COR-L47 (cell line): ENCODE data around the gene RPTOR.

ENCODE experiments used
- DNase-seq: peaks from one replicate; lab custom pipeline; 2025; lab: John Stamatoyannopoulos, UW

Gene RPTOR

DNA sequence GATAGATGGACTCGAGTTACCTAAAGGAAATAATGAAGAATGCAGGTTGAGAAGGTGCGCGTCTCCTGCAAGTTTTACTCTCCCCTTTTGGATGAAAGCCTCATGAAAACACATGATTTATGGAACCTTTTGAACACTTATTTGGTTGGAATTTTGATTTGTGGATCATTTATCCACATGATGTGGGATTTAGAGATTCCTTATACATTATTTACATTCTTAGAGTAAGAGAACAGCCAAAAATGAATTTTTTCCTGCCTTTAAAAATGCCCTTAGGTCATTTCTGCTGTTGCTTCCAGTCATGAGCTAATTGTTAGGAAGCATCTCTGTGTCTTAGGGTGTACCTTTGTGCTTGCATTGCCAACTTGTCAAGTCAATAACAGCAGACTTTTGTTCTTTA, 99.9 kb downstream of the RPTOR start:
- DNase-seq, result no peak

- no peak for DNase-seq
Observed at GRCh38 chr17:80645706-80646325, 101.2 kb downstream of the RPTOR start.

GRCh38 chr17:80646328-80646727, 101.7 kb downstream of the RPTOR start:
- DNase-seq, result no peak

DNA sequence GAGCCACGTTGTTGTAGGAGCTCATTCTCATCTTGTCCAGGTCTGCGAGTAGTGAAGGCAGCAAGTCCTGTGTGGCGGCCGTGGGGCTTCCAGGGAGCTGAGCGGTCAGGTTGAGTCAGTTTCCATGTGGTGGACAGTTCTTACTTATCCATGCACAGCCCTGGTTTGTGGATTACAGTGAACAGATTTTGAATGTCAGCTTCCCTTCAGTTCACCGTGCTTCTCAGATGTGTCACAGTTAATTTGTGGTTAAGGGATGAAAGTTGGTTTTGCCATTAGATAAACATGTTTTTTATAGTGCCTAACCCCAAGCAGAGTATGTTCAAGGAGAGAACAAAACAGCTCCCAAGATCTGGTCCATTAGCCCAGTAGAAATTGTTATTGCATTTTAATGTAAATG, 103.1 kb downstream of the RPTOR start:
- DNase-seq, result no peak

- DNase-seq, result no peak
Observed at GRCh38 chr17:80649200-80649644, 104.6 kb downstream of the RPTOR start.

DNA sequence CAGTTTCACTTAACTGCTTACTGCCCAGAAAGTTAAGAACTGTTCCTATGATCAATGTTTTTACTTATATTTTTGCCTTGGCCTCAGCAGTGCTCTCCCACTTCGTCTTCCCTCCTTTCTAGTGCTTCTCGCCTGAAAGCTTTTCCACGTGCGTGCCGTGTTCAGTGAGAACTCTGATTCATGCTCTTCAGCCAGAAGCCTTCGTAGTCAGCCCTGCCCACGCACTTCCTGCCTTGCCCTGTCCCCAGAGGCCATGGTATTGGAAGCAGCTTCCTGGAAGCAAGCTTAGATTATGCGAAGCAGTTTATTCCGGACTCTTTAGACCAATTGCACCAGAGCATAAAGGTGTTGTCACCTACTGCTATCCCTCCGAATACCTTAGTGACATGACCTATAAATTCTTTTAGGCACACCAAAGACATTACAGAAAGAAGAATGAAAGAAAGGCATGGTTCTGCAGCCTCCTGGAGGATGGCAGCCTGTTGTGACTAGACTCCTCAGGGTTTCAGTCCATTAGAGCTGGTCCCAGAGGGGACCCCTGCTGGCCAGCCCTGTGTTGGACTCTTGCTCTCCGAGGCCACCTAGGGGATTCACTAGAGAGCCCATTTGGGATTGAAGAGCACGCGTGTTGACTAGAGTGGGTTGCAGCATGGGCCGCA, 105.2 kb downstream of the RPTOR start:
- DNase-seq, result peak; percentile 45

- no peak for DNase-seq
Observed at GRCh38 chr17:80650331-80650672, 105.7 kb downstream of the RPTOR start.

DNA sequence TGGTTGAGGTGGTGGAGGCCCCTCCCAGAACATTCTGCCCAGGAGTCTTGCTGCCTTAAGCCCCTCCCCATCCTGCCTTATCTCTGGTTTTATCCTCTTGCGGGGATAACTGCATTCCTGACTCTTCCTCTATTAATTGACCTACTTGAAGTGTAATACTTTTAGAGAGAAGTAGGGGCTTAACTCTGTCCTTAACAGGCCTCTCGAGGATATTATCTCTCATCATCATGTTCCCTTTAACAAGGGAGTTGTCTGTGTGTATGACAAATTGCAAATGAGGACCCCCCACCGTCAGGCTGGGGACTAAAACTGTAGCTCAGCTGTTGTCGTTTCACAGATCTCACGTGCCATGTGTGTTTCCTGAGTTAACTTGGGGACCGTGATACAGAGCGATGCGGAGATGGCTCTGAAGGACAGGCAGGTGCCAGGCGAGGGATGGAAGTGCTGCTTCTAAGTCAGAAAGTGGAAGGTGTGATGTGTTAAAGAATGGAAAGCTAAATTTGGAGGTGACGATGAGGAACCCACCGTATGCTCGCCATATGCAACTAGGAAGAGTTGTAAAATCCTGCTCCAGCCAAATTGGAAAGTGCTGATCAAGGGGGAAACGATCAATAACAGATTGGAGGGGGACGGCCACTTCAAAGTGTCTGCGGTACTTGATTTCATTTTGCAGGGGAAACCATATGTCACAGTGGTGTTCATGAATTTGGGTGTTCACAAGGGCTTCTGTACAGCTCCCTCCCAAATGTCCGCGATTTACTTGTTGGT, 106.3 kb downstream of the RPTOR start:
- no peak for DNase-seq

GRCh38 chr17:80652756-80653330, 108.2 kb downstream of the RPTOR start:
- no peak for DNase-seq

DNA sequence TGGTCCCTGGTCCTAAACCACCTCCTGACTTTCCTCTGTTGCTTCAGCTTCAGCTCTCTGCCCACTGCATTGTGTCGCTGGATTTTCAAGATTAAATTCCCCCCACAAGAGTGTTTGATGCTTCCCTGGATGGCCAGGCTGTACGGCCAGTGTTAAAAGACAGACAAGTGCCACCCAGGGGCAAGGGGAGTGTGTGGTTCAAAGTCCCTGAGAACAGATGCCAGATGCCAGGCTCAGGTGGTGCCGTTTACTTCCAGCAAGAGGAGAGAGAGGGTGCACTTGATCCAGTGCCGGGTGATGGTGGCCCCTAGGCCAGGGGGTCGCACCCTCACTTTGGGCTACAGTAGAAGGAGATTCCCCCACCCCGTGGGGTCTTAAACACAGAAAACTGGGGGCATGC, 109.2 kb downstream of the RPTOR start:
- no peak for DNase-seq

- no peak for DNase-seq
Observed at GRCh38 chr17:80655608-80656007, 111.0 kb downstream of the RPTOR start.

DNA sequence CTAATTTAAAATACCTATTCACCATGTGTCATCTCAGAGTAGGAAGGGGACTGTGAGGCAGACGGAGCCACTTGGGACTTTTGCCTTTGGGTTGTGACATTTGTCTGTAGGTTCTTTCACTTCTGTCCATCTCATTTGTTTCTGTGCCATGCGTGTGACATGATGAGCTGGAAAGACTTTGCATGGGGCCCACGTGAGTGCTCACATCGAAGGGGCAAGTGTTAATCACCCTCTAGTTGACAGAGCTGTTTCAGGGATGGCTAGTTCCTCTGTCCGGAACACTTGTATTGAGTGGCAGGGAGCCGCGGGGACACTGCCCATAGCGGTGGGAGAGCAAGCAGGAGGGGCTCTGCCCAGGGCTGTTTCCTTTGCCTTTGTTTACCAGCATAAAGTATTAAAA, 112.0 kb downstream of the RPTOR start:
- no peak for DNase-seq

GRCh38 chr17:80657561-80657960, 112.9 kb downstream of the RPTOR start:
- no peak for DNase-seq

DNA sequence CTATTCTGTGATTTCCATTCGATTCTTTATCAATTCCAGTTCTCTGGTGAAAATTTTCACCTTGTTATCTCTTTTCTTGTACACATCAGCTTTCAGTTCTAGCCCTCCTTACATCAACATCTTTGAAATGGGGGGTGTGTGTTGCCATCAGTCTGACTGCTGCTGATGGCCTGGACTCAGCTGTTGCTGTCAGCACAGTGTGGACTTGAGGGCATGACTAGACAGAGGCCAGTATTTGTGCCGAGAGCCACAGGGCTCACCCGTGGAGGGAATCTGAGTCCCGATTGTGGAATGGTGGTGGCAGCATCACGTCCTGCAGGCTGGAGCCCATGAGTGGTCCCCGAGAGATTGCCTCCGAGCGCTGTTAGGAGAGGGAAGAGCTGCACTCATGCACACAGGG, 114.2 kb downstream of the RPTOR start:
- no peak for DNase-seq

- no peak for DNase-seq
Observed at GRCh38 chr17:80659651-80660050, 115.0 kb downstream of the RPTOR start.

GRCh38 chr17:80660527-80661198, 116.0 kb downstream of the RPTOR start:
- DNase-seq, result no peak

DNA sequence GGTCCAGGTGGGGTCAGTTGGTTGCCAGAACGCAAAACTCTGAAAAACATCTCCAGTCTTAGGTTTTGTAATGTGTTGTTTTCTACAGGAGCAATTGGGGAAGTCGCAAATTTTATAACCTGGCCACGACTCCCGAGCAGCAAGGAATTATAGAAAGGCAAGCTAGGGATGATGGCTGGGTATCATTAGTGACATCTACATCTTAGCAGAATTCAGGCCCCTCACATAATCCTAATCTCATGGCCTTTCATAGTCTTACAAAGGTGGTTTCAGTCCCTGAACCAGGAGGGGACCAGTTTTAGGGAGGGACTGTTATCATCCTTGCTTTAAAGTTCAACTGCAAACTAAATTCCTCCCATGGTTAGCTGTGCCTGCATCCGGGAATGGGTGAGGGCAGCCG, 117.9 kb downstream of the RPTOR start:
- no peak for DNase-seq

DNA sequence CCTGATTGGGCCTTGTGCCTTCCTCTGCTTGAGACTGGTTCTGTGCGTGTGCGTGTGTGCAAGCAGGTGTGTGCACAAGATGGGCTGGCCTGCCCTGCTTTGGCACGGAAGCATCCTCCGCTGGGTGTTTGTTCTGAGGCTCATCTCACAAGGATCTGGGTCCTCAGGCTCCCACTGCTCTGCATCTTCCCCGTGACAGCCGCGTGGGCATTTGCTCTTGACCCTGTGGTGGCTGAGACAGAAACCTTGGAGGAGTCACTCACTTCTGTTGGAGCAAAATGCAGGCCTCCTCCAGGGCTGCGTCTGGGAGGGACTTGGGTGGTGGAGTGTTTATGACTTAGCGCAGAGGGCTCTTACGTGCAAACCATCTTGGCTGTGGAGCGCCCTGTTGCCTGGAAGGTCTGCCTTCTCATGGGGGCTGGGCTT, 119.2 kb downstream of the RPTOR start:
- DNase-seq, result no peak

GRCh38 chr17:80664217-80664790, 119.7 kb downstream of the RPTOR start:
- DNase-seq, result no peak

GRCh38 chr17:80665792-80666191, 121.2 kb downstream of the RPTOR start:
- DNase-seq, result no peak

DNA sequence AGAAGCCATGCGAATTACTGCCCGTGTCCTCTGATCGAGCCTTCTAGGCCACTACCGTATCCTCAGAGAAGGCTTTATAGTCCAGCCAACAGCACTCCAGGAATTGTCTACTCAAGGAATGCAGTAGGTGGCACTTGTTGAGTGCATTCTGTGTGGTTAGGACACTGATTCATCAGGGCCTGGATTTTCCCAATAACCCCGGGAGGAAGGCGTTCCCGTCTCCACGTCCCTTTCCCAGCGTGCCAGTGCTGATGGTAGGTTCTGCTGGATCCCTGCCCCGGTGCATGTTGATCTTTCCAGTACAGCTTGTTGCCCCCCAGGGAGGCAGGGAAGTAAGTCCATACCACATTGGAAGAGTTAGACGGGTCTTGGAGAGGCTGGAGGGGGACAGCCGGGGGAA, 122.2 kb downstream of the RPTOR start:
- DNase-seq, result no peak
